Calu3 (cell line): Measurements from ENCODE around the gene CTPS2. TPM values are rescaled to one million over a fixed set of nuclear protein-coding genes. Genes with fewer than 3 reads are reported as not detected.
"Not testable (repeated sequence)": the region's sequence is repeated elsewhere in the genome, so short reads cannot be mapped to it uniquely, and the experiment has no call there.

Experiments used
- BruUV-seq: library from RNA; stranded (reverse); fragments of 400-500 nt; replicated peaks from 2 replicates; lab custom pipeline; 2021; lab: Mats Ljungman, UMichigan
- CTCF ChIA-PET: fragments of 300-600 bp; sonication (Branson Sonifier 250); formaldehyde crosslinking; loops from one replicate; lab custom pipeline; 2022; ENCODE audit warnings: antibody characterized with exemption; lab: Charles Lee
- DNase-seq: peaks from one replicate; pipeline ENCODE4 v3.0.0; 2022
- H3K27ac Mint-ChIP-seq: one replicate; pipeline ENCODE4 v1.8.0; 2022; ENCODE audit warnings: mixed read lengths; ENCODE audit not compliant: unreplicated experiment
- H3K27me3 Mint-ChIP-seq: one replicate; pipeline ENCODE4 v1.8.0; 2022; ENCODE audit warnings: mixed read lengths; ENCODE audit not compliant: unreplicated experiment
- H3K36me3 Mint-ChIP-seq: one replicate; pipeline ENCODE4 v1.8.0; 2022; ENCODE audit warnings: mild to moderate bottlenecking, moderate library complexity, mixed read lengths; ENCODE audit not compliant: insufficient read depth, unreplicated experiment
- H3K4me1 Mint-ChIP-seq: one replicate; pipeline ENCODE4 v1.8.0; 2022; ENCODE audit warnings: mild to moderate bottlenecking, low read depth, mixed read lengths; ENCODE audit not compliant: unreplicated experiment
- H3K4me3 Mint-ChIP-seq: one replicate; pipeline ENCODE4 v1.8.0; 2022; ENCODE audit warnings: mild to moderate bottlenecking, low read depth, moderate library complexity, mixed read lengths; ENCODE audit not compliant: unreplicated experiment
- H3K9me3 Mint-ChIP-seq: one replicate; pipeline ENCODE4 v1.8.0; 2022; ENCODE audit warnings: low read depth, mixed read lengths; ENCODE audit not compliant: unreplicated experiment
- intact Hi-C: fragments of 100-400 bp; cut with micrococcal nuclease; formaldehyde crosslinking; loops from one replicate; pipeline ENCODE4 v1.10.0; 2022; ENCODE audit not compliant: unreplicated experiment
- total RNA-seq: library from RNA; stranded (reverse); gene quantifications from 2 replicates; pipeline ENCODE4 v1.2.3, GENCODE V29; 2022
- TF ChIP-seq, protein P1 (sequence below): fragments of 200-600 bp; IDR thresholded peaks from one replicate; pipeline ENCODE4 v1.8.0; 2022; ENCODE audit warnings: antibody characterized with exemption; ENCODE audit not compliant: unreplicated experiment

The CTPS2 gene
- total RNA-seq, 1 experiment from 2014 or later: 23.2 TPM

DNA sequence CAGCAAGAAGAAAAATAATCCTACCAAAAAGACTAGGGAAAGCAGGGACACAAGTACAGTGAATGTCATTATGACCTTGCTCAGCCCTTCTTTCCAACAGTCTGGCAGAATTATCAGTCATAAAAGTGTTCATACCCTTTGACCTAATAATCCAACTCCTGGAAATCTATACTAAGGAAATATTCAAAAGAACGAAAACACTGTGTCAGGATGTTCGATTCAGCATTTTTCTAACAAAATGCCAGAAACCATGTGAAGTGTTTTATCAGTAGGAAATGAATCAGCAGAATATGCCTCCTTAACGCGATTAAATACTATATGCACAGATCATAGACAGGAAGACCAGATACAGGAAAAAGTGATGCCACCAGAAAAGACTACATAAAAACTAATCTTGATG is 78.7 kb downstream of the CTPS2 start:
- no peaks in the 10 kb centered on the region for H3K9me3 Mint-ChIP-seq
- BruUV-seq: no TSS peak
- H3K36me3 Mint-ChIP-seq: peaks cover 8% of the 10 kb centered on the region
- TF ChIP-seq, protein P1, sequence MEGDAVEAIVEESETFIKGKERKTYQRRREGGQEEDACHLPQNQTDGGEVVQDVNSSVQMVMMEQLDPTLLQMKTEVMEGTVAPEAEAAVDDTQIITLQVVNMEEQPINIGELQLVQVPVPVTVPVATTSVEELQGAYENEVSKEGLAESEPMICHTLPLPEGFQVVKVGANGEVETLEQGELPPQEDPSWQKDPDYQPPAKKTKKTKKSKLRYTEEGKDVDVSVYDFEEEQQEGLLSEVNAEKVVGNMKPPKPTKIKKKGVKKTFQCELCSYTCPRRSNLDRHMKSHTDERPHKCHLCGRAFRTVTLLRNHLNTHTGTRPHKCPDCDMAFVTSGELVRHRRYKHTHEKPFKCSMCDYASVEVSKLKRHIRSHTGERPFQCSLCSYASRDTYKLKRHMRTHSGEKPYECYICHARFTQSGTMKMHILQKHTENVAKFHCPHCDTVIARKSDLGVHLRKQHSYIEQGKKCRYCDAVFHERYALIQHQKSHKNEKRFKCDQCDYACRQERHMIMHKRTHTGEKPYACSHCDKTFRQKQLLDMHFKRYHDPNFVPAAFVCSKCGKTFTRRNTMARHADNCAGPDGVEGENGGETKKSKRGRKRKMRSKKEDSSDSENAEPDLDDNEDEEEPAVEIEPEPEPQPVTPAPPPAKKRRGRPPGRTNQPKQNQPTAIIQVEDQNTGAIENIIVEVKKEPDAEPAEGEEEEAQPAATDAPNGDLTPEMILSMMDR: no peak
- CTCF ChIA-PET: no interaction called here
- H3K27ac Mint-ChIP-seq: no peak overlapping the region
- H3K27me3 Mint-ChIP-seq: no peaks in the 10 kb centered on the region
- no peak for DNase-seq
- intact Hi-C loops: no loop called here
- no peak overlapping the region for H3K4me3 Mint-ChIP-seq
- no peaks in the 10 kb centered on the region for H3K4me1 Mint-ChIP-seq

DNA sequence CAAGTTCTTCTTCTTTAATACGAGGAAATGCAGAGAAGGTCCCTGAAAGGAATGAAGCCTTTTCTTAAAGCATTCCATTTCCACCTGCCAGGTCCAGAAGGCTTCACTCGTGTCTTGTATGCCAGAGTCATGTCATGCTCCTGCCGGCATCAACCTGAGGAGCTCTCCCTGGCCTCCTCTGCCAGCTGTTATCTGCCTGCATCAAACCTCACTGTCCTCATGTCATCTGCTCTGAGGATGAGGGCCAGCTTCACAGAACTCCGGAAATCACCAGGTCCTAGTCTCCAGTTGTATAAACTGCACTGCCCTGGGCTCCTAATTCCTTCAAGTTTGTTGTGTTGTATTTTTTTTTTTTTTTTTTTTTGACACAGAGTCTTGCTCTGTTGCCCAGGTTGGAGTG is 82.6 kb downstream of the CTPS2 start:
- H3K4me1 Mint-ChIP-seq: no peaks in the 10 kb centered on the region
- DNase-seq: no peak
- no peak overlapping the region for H3K27ac Mint-ChIP-seq
- BruUV-seq: no TSS peak
- intact Hi-C loops: no loop called here
- TF ChIP-seq, protein P1: no peak
- no peak overlapping the region for H3K4me3 Mint-ChIP-seq
- peaks cover 8% of the 10 kb centered on the region for H3K36me3 Mint-ChIP-seq
- H3K9me3 Mint-ChIP-seq: no peaks in the 10 kb centered on the region
- CTCF ChIA-PET: interaction anchor here (0.7 kb wide), 2 partner anchors 109 to 708 kb away, joined by 3 read pairs; no protein-coding TSS in a partner anchor
- H3K27me3 Mint-ChIP-seq: no peaks in the 10 kb centered on the region

DNA sequence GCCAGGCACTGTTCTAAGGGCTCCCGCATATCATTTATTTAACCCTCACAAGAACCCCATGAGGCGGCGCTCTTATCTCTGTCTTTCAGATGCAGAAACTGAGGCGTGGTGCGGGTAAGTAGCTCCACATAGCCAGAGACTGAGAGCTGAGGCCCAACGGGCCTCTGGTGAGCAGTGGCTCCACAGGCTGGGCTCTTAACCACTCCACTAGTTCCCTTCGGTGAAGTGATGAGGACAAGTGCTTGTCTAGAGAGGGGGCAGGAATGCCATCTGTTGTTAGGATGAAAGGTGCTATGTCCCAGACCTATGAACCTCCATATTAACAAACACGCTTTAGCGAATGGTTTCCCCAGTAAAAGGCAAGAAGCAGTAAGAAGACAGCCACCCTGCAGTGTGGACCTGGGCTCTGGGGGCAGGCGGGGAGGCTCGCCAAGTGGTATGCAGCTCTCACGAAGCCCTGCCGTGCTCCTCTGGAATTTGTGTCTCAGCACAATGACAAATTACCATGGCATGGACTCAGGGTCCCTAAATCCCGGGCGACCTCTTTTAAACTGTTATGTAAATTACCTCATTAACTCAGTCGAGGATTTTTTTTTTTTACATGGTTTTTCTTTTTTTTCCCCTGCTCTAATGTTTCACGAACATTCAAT is 83.4 kb downstream of the CTPS2 start:
- intact Hi-C loops: no loop called here
- no peaks in the 10 kb centered on the region for H3K4me1 Mint-ChIP-seq
- no peaks in the 10 kb centered on the region for H3K27me3 Mint-ChIP-seq
- no peak overlapping the region for H3K4me3 Mint-ChIP-seq
- CTCF ChIA-PET: interaction anchor here (0.7 kb wide), 1 partner anchor 108 kb away, joined by 3 read pairs; no protein-coding TSS in a partner anchor
- TF ChIP-seq, protein P1: no peak
- no peaks in the 10 kb centered on the region for H3K9me3 Mint-ChIP-seq
- no peak overlapping the region for H3K27ac Mint-ChIP-seq
- no peak for DNase-seq
- peaks cover 8% of the 10 kb centered on the region for H3K36me3 Mint-ChIP-seq
- no TSS peak for BruUV-seq

DNA sequence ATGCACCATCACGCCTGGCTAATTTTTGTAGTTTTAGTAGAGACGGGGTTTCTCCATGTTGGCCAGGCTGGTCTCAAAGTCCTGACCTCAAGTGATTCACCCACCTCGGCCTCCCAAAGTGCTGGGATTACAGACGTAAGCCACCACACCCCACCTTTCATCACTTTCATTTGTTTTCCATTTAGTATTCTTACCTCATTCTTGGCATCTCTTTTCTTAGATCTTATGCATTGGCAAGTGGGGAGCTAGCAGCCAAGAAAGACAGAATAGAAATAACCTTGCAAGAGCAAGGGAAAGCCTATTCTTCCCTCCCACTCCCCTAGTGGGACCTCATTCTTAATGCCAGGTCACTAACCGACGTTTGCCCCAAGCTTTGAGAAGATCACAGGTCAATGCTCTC is 84.0 kb downstream of the CTPS2 start:
- H3K4me3 Mint-ChIP-seq, BruUV-seq, intact Hi-C loops, H3K27me3 Mint-ChIP-seq, DNase-seq, H3K36me3 Mint-ChIP-seq, H3K9me3 Mint-ChIP-seq, H3K27ac Mint-ChIP-seq, CTCF ChIA-PET, H3K4me1 Mint-ChIP-seq: not testable (repeated sequence)

DNA sequence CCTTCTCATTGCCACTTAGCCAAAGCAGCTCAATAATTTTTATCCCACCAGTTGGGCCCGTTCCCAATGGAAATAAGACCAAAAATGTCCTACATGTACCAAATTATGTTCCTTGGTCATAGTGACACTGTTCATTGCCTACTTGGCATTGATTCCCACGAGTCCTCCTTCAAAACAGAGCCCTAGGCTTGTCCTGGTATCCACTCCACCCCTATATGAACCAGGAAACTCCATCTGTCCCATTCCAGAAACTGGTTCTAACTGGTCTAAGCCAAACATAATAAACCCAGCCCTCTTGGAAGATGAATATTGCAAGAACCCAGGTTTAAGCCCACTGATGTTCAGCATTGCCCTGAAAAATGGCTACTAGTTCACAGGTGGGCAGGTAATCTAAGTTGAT is 93.4 kb downstream of the CTPS2 start:
- TF ChIP-seq, protein P1: no peak
- Mint-ChIP-seq H3K27me3 (no peaks in the 10 kb centered on the region), H3K4me3 (no peak overlapping the region), H3K9me3 (no peaks in the 10 kb centered on the region), H3K36me3 (no peaks in the 10 kb centered on the region), H3K4me1 (no peaks in the 10 kb centered on the region), H3K27ac (no peak overlapping the region)
- no peak for DNase-seq
- CTCF ChIA-PET: no interaction called here
- intact Hi-C loops: no loop called here
- no TSS peak for BruUV-seq
